Astrocyte (in vitro differentiated cells and primary cell): ENCODE measurements around the gene POLR2I. TPM values are rescaled to one million over a fixed set of nuclear protein-coding genes. Genes with fewer than 3 reads are reported as not detected.
"Not testable (repeated sequence)": the region's sequence is repeated elsewhere in the genome, so short reads cannot be mapped to it uniquely, and the experiment has no call there.

Experiments
- DNase-seq: peaks from one replicate; pipeline ENCODE4 v3.0.0-alpha.2; 2010; ENCODE audit warnings: low read depth
- FAIRE-seq: peaks from 2 replicates; lab custom pipeline; 2011; peaks lifted over from hg19 to GRCh38; lab: Jason Lieb, UNC
- H2AFZ ChIP-seq: 2 replicates; pipeline ENCODE4 v1.6.0; 2012; ENCODE audit warnings: low read depth, low read length, inconsistent platforms
- H3K27ac ChIP-seq: 2 replicates; pipeline ENCODE4 v1.5.1; 2011; ENCODE audit warnings: low read depth, low read length, inconsistent platforms
- H3K27me3 ChIP-seq: 2 replicates; pipeline ENCODE4 v1.6.0; 2011; ENCODE audit warnings: low read length, inconsistent platforms; ENCODE audit not compliant: insufficient read depth
- H3K36me3 ChIP-seq: 2 replicates; pipeline ENCODE4 v1.5.1; 2011; ENCODE audit warnings: low read length, inconsistent platforms; ENCODE audit not compliant: insufficient read depth
- H3K4me1 ChIP-seq: 2 replicates; pipeline ENCODE4 v1.5.1; 2011; ENCODE audit warnings: low read length, inconsistent platforms; ENCODE audit not compliant: insufficient read depth
- H3K4me2 ChIP-seq: 2 replicates; pipeline ENCODE4 v1.6.0; 2012; ENCODE audit warnings: low read length, inconsistent platforms
- H3K4me3 ChIP-seq: 2 replicates; pipeline ENCODE4 v1.5.1; 2011; ENCODE audit warnings: low read depth, mild to moderate bottlenecking, low read length, inconsistent platforms; ENCODE audit not compliant: insufficient read depth
- H3K79me2 ChIP-seq: 2 replicates; pipeline ENCODE4 v1.6.0; 2012; ENCODE audit warnings: mild to moderate bottlenecking, low read length, inconsistent platforms; ENCODE audit not compliant: insufficient read depth
- H3K9ac ChIP-seq: 2 replicates; pipeline ENCODE4 v1.6.0; 2012; ENCODE audit warnings: mild to moderate bottlenecking, low read length, inconsistent platforms
- H3K9me3 ChIP-seq: 2 replicates; pipeline ENCODE4 v1.5.1; 2012; ENCODE audit warnings: low read depth, mild to moderate bottlenecking, low read length, inconsistent platforms; ENCODE audit not compliant: insufficient read depth
- H4K20me1 ChIP-seq: 2 replicates; pipeline ENCODE4 v1.6.0; 2012; ENCODE audit warnings: low read length, inconsistent platforms; ENCODE audit not compliant: insufficient read depth
- H3K27ac Mint-ChIP-seq: one replicate; pipeline ENCODE4 v1.8.0; 2021; ENCODE audit warnings: mild to moderate bottlenecking, mixed read lengths; ENCODE audit not compliant: unreplicated experiment
- H3K27me3 Mint-ChIP-seq: one replicate; pipeline ENCODE4 v1.8.0; 2021; ENCODE audit warnings: low read depth, mixed read lengths; ENCODE audit not compliant: unreplicated experiment
- H3K36me3 Mint-ChIP-seq: one replicate; pipeline ENCODE4 v1.8.0; 2021; ENCODE audit warnings: low read depth, mixed read lengths; ENCODE audit not compliant: unreplicated experiment
- H3K4me1 Mint-ChIP-seq: one replicate; pipeline ENCODE4 v1.8.0; 2021; ENCODE audit warnings: low read depth, mixed read lengths; ENCODE audit not compliant: unreplicated experiment
- H3K4me3 Mint-ChIP-seq: one replicate; pipeline ENCODE4 v1.8.0; 2021; ENCODE audit warnings: mild to moderate bottlenecking, moderate library complexity, mixed read lengths; ENCODE audit not compliant: unreplicated experiment
- H3K9me3 Mint-ChIP-seq: one replicate; pipeline ENCODE4 v1.8.0; 2021; ENCODE audit warnings: mild to moderate bottlenecking, mixed read lengths; ENCODE audit not compliant: unreplicated experiment
- EZH2 ChIP-seq: IDR thresholded peaks from 2 replicates; pipeline ENCODE4 v1.6.1; 2012; ENCODE audit warnings: mild to moderate bottlenecking, low read length, inconsistent platforms; ENCODE audit not compliant: insufficient read depth
- total RNA-seq: library from RNA; stranded (reverse); gene quantifications from 2 replicates; pipeline ENCODE4 v1.2.1, GENCODE V29; 2021
- TF ChIP-seq, protein P1 (sequence below): IDR thresholded peaks from 2 replicates; pipeline ENCODE4 v1.5.1; 2011; ENCODE audit warnings: low read depth, mild to moderate bottlenecking, inconsistent platforms, low read length, moderate library complexity; ENCODE audit not compliant: insufficient read depth

POLR2I gene
- total RNA-seq, 1 donor from 2014 or later: 65.1 TPM

DNA sequence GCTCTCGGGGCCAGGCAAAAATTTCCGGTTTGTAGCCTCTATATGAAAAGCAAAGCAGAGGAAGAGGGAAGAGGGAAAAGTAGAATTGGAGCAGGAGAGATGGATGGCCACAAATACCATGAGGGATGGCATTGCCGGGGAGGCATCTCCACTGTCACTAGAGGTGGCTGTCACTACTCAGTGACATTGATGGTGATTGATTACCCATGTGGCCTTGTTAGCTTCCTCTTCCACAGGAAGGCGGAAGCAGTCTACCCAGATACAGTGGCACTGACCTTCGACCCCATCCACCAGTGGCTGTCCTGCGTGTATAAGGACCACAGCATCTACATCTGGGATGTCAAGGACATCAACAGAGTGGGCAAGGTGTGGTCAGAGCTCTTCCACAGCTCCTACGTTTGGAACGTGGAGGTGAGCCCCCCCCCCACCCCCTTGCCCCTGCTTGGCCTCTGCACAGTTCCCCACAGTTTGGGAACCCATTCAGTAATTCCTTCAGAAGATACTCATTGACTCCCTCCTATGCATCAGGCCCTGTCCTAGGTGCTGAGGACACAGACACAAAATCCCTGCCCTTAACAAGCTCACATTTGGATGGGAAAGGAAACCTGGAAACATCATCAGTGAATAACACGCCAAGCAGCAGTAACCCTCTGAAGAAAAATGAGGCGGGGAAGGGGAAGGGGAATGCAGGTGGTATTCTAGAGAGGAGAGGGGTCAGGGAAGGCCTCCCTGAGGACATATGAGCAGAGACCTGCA lies 41.4 kb downstream of the POLR2I start:
- Histone ChIP-seq H3K36me3 (peaks cover 2% of the 10 kb centered on the region), H3K27me3 (no peaks in the 10 kb centered on the region), H3K4me3 (no peak overlapping the region), H4K20me1 (peaks cover 33% of the 10 kb centered on the region), H3K79me2 (no peaks in the 10 kb centered on the region), H3K9me3 (no peaks in the 10 kb centered on the region), H3K4me2 (no peak overlapping the region), H2AFZ (no peak overlapping the region), H3K4me1 (peaks cover 9% of the 10 kb centered on the region), H3K27ac (no peak overlapping the region), H3K9ac (no peak overlapping the region)
- no peak for FAIRE-seq
- TF ChIP-seq EZH2: no peak
- TF ChIP-seq, protein P1, sequence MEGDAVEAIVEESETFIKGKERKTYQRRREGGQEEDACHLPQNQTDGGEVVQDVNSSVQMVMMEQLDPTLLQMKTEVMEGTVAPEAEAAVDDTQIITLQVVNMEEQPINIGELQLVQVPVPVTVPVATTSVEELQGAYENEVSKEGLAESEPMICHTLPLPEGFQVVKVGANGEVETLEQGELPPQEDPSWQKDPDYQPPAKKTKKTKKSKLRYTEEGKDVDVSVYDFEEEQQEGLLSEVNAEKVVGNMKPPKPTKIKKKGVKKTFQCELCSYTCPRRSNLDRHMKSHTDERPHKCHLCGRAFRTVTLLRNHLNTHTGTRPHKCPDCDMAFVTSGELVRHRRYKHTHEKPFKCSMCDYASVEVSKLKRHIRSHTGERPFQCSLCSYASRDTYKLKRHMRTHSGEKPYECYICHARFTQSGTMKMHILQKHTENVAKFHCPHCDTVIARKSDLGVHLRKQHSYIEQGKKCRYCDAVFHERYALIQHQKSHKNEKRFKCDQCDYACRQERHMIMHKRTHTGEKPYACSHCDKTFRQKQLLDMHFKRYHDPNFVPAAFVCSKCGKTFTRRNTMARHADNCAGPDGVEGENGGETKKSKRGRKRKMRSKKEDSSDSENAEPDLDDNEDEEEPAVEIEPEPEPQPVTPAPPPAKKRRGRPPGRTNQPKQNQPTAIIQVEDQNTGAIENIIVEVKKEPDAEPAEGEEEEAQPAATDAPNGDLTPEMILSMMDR: no peak
- Mint-ChIP-seq H3K4me3 (no peak overlapping the region), H3K27me3 (peaks cover 5% of the 10 kb centered on the region), H3K9me3 (no peaks in the 10 kb centered on the region), H3K4me1 (no peaks in the 10 kb centered on the region), H3K36me3 (peaks cover 10% of the 10 kb centered on the region), H3K27ac (no peak overlapping the region)
- no peak for DNase-seq

DNA sequence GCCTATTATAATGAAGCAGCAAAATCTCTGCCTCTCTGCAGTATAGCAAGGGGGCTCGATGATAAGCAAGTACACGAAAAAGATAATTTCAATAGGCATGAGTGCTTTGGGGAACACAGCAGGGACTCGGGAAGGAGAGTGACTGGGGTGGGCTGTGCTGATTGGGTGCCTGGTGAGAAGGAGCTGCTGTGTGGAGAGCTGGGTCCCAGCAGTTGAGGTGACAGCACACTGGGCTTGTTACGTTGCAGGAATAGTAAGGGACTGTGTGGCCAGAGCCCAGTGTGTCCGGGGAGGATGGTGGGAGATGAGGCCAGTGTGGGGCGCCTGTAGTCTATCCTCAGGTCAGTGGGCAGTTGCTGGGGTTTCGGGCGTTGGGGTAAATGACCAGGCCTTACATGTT lies 42.6 kb downstream of the POLR2I start:
- Mint-ChIP-seq H3K4me1 (no peaks in the 10 kb centered on the region), H3K4me3 (no peak overlapping the region), H3K36me3 (peaks cover 15% of the 10 kb centered on the region)

DNA sequence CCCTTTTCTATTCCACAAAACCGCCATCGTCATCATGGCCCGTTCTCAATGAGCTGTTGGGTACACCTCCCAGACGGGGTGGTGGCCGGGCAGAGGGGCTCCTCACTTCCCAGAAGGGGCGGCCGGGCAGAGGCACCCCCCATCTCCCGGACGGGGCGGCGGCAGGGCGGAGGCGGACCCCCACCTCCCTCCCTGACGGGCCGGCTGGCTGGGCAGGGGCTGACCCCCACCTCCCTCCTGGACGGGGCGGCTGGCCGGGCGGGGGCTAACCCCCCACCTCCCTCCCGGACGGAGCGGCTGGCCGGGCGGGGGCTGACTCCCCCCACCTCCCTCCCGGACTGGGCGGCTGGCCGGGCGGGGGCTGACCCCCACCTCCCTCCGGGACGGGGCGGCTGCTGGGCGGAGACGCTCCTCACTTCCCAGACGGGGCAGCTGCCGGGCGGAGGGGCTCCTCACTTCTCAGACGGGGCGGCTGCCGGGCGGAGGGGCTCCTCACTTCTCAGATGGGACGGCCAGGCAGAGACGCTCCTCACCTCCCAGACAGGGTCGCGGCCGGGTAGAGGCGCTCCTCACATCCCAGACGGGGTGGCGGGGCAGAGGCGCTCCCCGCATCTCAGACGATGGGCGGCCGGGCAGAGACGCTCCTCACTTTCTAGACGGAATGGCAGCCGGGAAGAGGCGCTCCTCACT lies 45.7 kb downstream of the POLR2I start:
- FAIRE-seq, H3K27ac Mint-ChIP-seq, DNase-seq: not testable (repeated sequence)

More for the DNA sequence above, 42.6 kb downstream of the POLR2I start:
- no peak overlapping the region for H3K4me2 ChIP-seq
- H4K20me1 ChIP-seq: peaks cover 41% of the 10 kb centered on the region
- H3K4me3 ChIP-seq: no peak overlapping the region
- Mint-ChIP-seq H3K27me3 (peaks cover 5% of the 10 kb centered on the region), H3K9me3 (no peaks in the 10 kb centered on the region), H3K27ac (peak overlapping the region; percentile 66)
- H3K79me2 ChIP-seq: no peaks in the 10 kb centered on the region
- DNase-seq: no peak
- no peak for TF ChIP-seq EZH2
- TF ChIP-seq, protein P1: no peak
- no peak overlapping the region for H3K9ac ChIP-seq
- peaks cover 4% of the 10 kb centered on the region for H3K36me3 ChIP-seq
- H2AFZ ChIP-seq: no peak overlapping the region
- no peak for FAIRE-seq
- no peaks in the 10 kb centered on the region for H3K9me3 ChIP-seq
- H3K27me3 ChIP-seq: no peaks in the 10 kb centered on the region
- peaks cover 9% of the 10 kb centered on the region for H3K4me1 ChIP-seq
- no peak overlapping the region for H3K27ac ChIP-seq

More for the DNA sequence above, 45.7 kb downstream of the POLR2I start:
- H3K4me1 ChIP-seq, H3K4me3 ChIP-seq, H3K9ac ChIP-seq, H3K36me3 ChIP-seq, H3K4me1 Mint-ChIP-seq, H3K9me3 ChIP-seq, H3K9me3 Mint-ChIP-seq, H3K4me2 ChIP-seq, H3K79me2 ChIP-seq, H2AFZ ChIP-seq, H3K4me3 Mint-ChIP-seq, H3K27ac ChIP-seq, H3K27me3 ChIP-seq: not testable (repeated sequence)
- peaks cover 22% of the 10 kb centered on the region for H3K36me3 Mint-ChIP-seq
- H4K20me1 ChIP-seq: peaks cover 41% of the 10 kb centered on the region
- peaks cover 13% of the 10 kb centered on the region for H3K27me3 Mint-ChIP-seq
